ENCODE results near the gene F7. TPM values are rescaled to one million over a fixed set of nuclear protein-coding genes. Genes with fewer than 3 reads are reported as not detected.
"Not testable (repeated sequence)": the region's sequence is repeated elsewhere in the genome, so short reads cannot be mapped to it uniquely, and the experiment has no call there.

Gene F7
- total RNA-seq, 1 donor from 2014 or later = 4.1 TPM

DNA sequence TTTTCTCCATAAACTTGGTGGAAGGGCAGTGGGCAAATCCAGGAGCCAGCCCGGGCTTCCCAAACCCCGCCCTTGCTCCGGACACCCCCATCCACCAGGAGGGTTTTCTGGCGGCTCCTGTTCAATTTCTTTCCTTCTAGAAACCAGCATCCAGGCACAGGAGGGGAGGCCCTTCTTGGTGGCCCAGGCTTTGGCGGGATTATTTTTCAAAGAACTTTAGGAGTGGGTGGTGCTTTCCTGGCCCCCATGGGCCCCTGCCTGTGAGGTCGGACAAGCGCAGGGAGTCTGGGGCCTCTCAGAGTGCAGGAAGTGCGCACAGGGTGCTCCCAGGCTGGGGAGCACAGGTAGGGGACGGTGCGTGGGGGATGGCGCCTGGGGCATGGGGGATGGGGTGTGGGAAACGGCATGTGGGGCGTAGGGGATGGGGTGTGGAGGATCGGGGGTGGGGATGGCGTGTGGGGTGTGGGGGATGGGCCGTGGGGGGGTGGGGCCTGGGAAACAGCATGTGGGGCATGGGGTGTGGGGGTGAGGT lies 396 bp downstream of the F7 start:
- no peak for TF ChIP-seq CTCF (IDR thresholded peaks at IDR 0.05; ENCODE audit: unreplicated experiment)
- peaks cover 9% of the 10 kb centered on the region for H3K4me1 Mint-ChIP-seq
- no peaks in the 10 kb centered on the region for H3K36me3 Mint-ChIP-seq
- no peak for DNase-seq (ENCODE audit: low spot score in 2 of 2, unreplicated experiment in 2 of 2)
- H3K4me3 Mint-ChIP-seq = no peak overlapping the region
- peaks cover 29% of the 10 kb centered on the region for H3K27me3 Mint-ChIP-seq (ENCODE audit: low read depth)
- H3K27ac Mint-ChIP-seq = no peak overlapping the region
- no peaks in the 10 kb centered on the region for H3K9me3 Mint-ChIP-seq

GRCh38 chr13:113106711-113107351 lies 1.2 kb downstream of the F7 start:
- Mint-ChIP-seq H3K27me3 (ENCODE audit: low read depth) (peaks cover 31% of the 10 kb centered on the region), H3K4me3 (no peak overlapping the region), H3K27ac (no peak overlapping the region), H3K36me3 (no peaks in the 10 kb centered on the region), H3K4me1 (peaks cover 2% of the 10 kb centered on the region), H3K9me3 (no peaks in the 10 kb centered on the region)
- DNase-seq (ENCODE audit: low spot score in 2 of 2, unreplicated experiment in 2 of 2) = no peak
- no peak for TF ChIP-seq CTCF (IDR thresholded peaks at IDR 0.05; ENCODE audit: unreplicated experiment)

- peaks cover 28% of the 10 kb centered on the region for H3K27me3 Mint-ChIP-seq (ENCODE audit: low read depth)
- not testable (repeated sequence) for H3K36me3 Mint-ChIP-seq; H3K4me1 Mint-ChIP-seq; H3K9me3 Mint-ChIP-seq; DNase-seq (ENCODE audit: low spot score in 2 of 2, unreplicated experiment in 2 of 2); H3K4me3 Mint-ChIP-seq; H3K27ac Mint-ChIP-seq
These were observed 2.9 kb downstream of the F7 start for GRCh38 chr13:113108521-113108920.

- H3K4me3 Mint-ChIP-seq = peak overlapping the region; percentile 54
- no peak for TF ChIP-seq CTCF (IDR thresholded peaks at IDR 0.05; ENCODE audit: unreplicated experiment)
- H3K4me1 Mint-ChIP-seq = no peaks in the 10 kb centered on the region
- peak in 1 of 2 experiments; percentile 18 for DNase-seq (ENCODE audit: low spot score in 2 of 2, unreplicated experiment in 2 of 2)
- no peak overlapping the region for H3K27ac Mint-ChIP-seq
- H3K27me3 Mint-ChIP-seq (ENCODE audit: low read depth) = peaks cover 28% of the 10 kb centered on the region
- no peaks in the 10 kb centered on the region for H3K9me3 Mint-ChIP-seq
- H3K36me3 Mint-ChIP-seq = no peaks in the 10 kb centered on the region
These were observed 3.8 kb downstream of the F7 start for GRCh38 chr13:113109151-113110047.

GRCh38 chr13:113110048-113110851 lies 4.7 kb downstream of the F7 start:
- peaks cover 28% of the 10 kb centered on the region for H3K27me3 Mint-ChIP-seq (ENCODE audit: low read depth)
- H3K36me3 Mint-ChIP-seq = no peaks in the 10 kb centered on the region
- peak overlapping the region; percentile 60 for H3K4me3 Mint-ChIP-seq
- no peak overlapping the region for H3K27ac Mint-ChIP-seq
- TF ChIP-seq CTCF (IDR thresholded peaks at IDR 0.05; ENCODE audit: unreplicated experiment) = no peak
- no peaks in the 10 kb centered on the region for H3K4me1 Mint-ChIP-seq
- no peaks in the 10 kb centered on the region for H3K9me3 Mint-ChIP-seq
- DNase-seq (ENCODE audit: low spot score in 2 of 2, unreplicated experiment in 2 of 2) = peak in 1 of 2 experiments; percentile 20

Data from mesothelial cell of epicardium (in vitro differentiated cells).